GM23338 (cell line): ENCODE data around the gene UGT1A3.

Experiments used
- CREB1 ChIP-seq: fragments of 250-450 bp; sonication (Bioruptor Pico); IDR thresholded peaks from 2 replicates; pipeline ENCODE4 v1.5.0; 2020; ENCODE audit warnings: low read depth, mild to moderate bottlenecking, moderate library complexity
- CTCF ChIP-seq, 2 experiments: fragments of 200-600 bp in 1 of 2; sonication (generic) in 1 of 2; conservative IDR thresholded peaks; 2 replicates each; pipeline versions ENCODE4 v1.5.1 to v1.6.1; 2016 to 2017; ENCODE audit warnings: antibody characterized with exemption in 2 of 2, low read depth in 2 of 2, mild to moderate bottlenecking in 2 of 2, moderate library complexity in 1 of 2
- EZH2 ChIP-seq: fragments of 200-600 bp; sonication (generic); IDR thresholded peaks from one replicate; pipeline ENCODE4 v1.8.0; 2017; ENCODE audit warnings: antibody characterized with exemption, mild to moderate bottlenecking, low read depth; ENCODE audit not compliant: unreplicated experiment
- EZH2phosphoT487 ChIP-seq: fragments of 200-600 bp; sonication (generic); IDR thresholded peaks from one replicate; pipeline ENCODE4 v1.8.1; 2018; ENCODE audit warnings: antibody characterized with exemption; ENCODE audit not compliant: unreplicated experiment
- JUNB ChIP-seq: IDR thresholded peaks from one replicate; pipeline ENCODE4 v1.6.1; 2016; ENCODE audit warnings: antibody characterized with exemption; ENCODE audit not compliant: unreplicated experiment
- NANOG ChIP-seq: IDR thresholded peaks from 2 replicates; pipeline ENCODE4 v1.6.1; 2016; ENCODE audit warnings: antibody characterized with exemption, borderline replicate concordance
- POLR2AphosphoS5 ChIP-seq: IDR thresholded peaks from 2 replicates; pipeline ENCODE4 v1.6.1; 2016; ENCODE audit warnings: antibody characterized with exemption, low read depth
- REST ChIP-seq: IDR thresholded peaks from one replicate; pipeline ENCODE4 v1.6.1; 2018; ENCODE audit warnings: antibody characterized with exemption; ENCODE audit not compliant: unreplicated experiment
- STAT1 ChIP-seq: IDR thresholded peaks from one replicate; pipeline ENCODE4 v1.6.1; 2016; ENCODE audit warnings: antibody characterized with exemption; ENCODE audit not compliant: unreplicated experiment
- ZNF331 ChIP-seq: fragments of 250-450 bp; sonication (Bioruptor Pico); IDR thresholded peaks from 2 replicates; pipeline ENCODE4 v1.5.0; 2020; ENCODE audit warnings: low read depth, mild to moderate bottlenecking, moderate library complexity
- TF ChIP-seq, protein P1 (sequence below): IDR thresholded peaks from 2 replicates; pipeline ENCODE4 v1.6.1; 2016; ENCODE audit warnings: antibody characterized with exemption
- TF ChIP-seq, protein P2 (sequence below): fragments of 250-450 bp; sonication (Bioruptor Pico); IDR thresholded peaks from 2 replicates; pipeline ENCODE4 v1.5.0; 2020; ENCODE audit warnings: mild to moderate bottlenecking, moderate library complexity

DNA sequence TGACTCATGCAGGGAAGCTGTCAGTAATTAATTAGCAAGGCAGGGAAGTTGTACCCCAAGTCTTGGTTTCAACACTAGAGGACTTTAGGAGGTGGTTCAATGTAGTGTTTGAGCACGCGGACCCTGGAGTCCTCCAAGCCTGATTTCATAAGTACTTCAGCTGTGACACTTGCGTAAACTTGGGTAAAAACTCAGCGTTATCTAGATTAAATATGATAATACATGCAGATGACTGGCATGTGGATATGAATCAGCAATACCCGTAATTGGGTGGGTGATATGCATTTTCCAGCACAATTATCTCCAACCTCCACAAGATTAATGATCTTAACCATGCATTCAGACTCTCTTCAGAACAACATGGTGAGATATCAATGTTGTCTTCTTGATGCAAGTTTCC lies 41.9 kb upstream of the UGT1A3 start:
- no peak for TF ChIP-seq CTCF (conservative IDR thresholded peaks at IDR 0.05; ENCODE audit: low read depth in 2 of 2)
- no peak for TF ChIP-seq EZH2
- TF ChIP-seq, protein P1, sequence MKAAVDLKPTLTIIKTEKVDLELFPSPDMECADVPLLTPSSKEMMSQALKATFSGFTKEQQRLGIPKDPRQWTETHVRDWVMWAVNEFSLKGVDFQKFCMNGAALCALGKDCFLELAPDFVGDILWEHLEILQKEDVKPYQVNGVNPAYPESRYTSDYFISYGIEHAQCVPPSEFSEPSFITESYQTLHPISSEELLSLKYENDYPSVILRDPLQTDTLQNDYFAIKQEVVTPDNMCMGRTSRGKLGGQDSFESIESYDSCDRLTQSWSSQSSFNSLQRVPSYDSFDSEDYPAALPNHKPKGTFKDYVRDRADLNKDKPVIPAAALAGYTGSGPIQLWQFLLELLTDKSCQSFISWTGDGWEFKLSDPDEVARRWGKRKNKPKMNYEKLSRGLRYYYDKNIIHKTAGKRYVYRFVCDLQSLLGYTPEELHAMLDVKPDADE: no peak
- TF ChIP-seq CREB1 (CRISPR knock-in tag): no peak
- no peak for TF ChIP-seq POLR2AphosphoS5
- TF ChIP-seq REST: no peak
- no peak for TF ChIP-seq NANOG
- TF ChIP-seq JUNB: no peak
- no peak for TF ChIP-seq EZH2phosphoT487
- TF ChIP-seq ZNF331: no peak
- TF ChIP-seq STAT1: no peak
- TF ChIP-seq, protein P2, sequence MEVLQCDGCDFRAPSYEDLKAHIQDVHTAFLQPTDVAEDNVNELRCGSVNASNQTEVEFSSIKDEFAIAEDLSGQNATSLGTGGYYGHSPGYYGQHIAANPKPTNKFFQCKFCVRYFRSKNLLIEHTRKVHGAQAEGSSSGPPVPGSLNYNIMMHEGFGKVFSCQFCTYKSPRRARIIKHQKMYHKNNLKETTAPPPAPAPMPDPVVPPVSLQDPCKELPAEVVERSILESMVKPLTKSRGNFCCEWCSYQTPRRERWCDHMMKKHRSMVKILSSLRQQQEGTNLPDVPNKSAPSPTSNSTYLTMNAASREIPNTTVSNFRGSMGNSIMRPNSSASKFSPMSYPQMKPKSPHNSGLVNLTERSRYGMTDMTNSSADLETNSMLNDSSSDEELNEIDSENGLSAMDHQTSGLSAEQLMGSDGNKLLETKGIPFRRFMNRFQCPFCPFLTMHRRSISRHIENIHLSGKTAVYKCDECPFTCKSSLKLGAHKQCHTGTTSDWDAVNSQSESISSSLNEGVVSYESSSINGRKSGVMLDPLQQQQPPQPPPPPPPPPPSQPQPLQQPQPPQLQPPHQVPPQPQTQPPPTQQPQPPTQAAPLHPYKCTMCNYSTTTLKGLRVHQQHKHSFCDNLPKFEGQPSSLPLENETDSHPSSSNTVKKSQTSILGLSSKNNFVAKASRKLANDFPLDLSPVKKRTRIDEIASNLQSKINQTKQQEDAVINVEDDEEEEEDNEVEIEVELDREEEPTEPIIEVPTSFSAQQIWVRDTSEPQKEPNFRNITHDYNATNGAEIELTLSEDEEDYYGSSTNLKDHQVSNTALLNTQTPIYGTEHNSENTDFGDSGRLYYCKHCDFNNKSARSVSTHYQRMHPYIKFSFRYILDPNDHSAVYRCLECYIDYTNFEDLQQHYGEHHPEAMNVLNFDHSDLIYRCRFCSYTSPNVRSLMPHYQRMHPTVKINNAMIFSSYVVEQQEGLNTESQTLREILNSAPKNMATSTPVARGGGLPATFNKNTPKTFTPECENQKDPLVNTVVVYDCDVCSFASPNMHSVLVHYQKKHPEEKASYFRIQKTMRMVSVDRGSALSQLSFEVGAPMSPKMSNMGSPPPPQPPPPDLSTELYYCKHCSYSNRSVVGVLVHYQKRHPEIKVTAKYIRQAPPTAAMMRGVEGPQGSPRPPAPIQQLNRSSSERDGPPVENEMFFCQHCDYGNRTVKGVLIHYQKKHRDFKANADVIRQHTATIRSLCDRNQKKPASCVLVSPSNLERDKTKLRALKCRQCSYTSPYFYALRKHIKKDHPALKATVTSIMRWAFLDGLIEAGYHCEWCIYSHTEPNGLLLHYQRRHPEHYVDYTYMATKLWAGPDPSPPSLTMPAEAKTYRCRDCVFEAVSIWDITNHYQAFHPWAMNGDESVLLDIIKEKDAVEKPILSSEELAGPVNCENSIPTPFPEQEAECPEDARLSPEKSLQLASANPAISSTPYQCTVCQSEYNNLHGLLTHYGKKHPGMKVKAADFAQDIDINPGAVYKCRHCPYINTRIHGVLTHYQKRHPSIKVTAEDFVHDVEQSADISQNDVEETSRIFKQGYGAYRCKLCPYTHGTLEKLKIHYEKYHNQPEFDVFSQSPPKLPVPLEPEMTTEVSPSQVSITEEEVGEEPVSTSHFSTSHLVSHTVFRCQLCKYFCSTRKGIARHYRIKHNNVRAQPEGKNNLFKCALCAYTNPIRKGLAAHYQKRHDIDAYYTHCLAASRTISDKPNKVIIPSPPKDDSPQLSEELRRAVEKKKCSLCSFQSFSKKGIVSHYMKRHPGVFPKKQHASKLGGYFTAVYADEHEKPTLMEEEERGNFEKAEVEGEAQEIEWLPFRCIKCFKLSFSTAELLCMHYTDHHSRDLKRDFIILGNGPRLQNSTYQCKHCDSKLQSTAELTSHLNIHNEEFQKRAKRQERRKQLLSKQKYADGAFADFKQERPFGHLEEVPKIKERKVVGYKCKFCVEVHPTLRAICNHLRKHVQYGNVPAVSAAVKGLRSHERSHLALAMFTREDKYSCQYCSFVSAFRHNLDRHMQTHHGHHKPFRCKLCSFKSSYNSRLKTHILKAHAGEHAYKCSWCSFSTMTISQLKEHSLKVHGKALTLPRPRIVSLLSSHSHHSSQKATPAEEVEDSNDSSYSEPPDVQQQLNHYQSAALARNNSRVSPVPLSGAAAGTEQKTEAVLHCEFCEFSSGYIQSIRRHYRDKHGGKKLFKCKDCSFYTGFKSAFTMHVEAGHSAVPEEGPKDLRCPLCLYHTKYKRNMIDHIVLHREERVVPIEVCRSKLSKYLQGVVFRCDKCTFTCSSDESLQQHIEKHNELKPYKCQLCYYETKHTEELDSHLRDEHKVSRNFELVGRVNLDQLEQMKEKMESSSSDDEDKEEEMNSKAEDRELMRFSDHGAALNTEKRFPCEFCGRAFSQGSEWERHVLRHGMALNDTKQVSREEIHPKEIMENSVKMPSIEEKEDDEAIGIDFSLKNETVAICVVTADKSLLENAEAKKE (CRISPR knock-in tag): no peak
